Thoracic aorta (tissue), 2 donors: Measurements from ENCODE around the gene FBLN2. TPM values are rescaled to one million over a fixed set of nuclear protein-coding genes. Genes with fewer than 3 reads are reported as not detected.

ENCODE experiments used
- ATAC-seq: fragments of 150-250 bp; one replicate; pipeline ENCODE4 v1.8.0; 2017; ENCODE audit warnings: low read depth; ENCODE audit not compliant: insufficient number of reproducible peaks, low FRiP score
- DNase-seq: peaks from one replicate; pipeline ENCODE4 v3.0.0-alpha.2; 2020; ENCODE audit warnings: low spot score
- H3K27ac ChIP-seq, 2 donors: fragments of 200-600 bp; sonication (generic); 1 replicate in 1 of 2; 2 replicates in 1 of 2; pipeline ENCODE4 v1.5.1; 2016; ENCODE audit warnings: mild to moderate bottlenecking in 2 of 2, moderate library complexity in 2 of 2
- H3K27me3 ChIP-seq: fragments of 200-600 bp; sonication (generic); replicated peaks from 2 replicates; pipeline ENCODE4 v1.6.0; 2016; ENCODE audit warnings: mild to moderate bottlenecking; ENCODE audit not compliant: insufficient read depth
- H3K36me3 ChIP-seq: fragments of 200-600 bp; sonication (generic); one replicate; pipeline ENCODE4 v1.5.1; 2016
- H3K4me1 ChIP-seq, 2 donors: fragments of 200-600 bp; sonication (generic); 1 replicate in 1 of 2; 2 replicates in 1 of 2; pipeline versions ENCODE4 v1.5.1 to v1.6.0; 2016; ENCODE audit warnings: low read depth in 2 of 2, mild to moderate bottlenecking in 1 of 2; ENCODE audit not compliant: control insufficient read depth in 1 of 2
- H3K4me3 ChIP-seq: fragments of 200-600 bp; sonication (generic); 2 replicates; pipeline ENCODE4 v1.5.1; 2016; ENCODE audit warnings: mild to moderate bottlenecking
- H3K9me3 ChIP-seq: fragments of 200-600 bp; sonication (generic); 2 replicates; pipeline ENCODE4 v1.5.1; 2016
- total RNA-seq, 2 donors: library from RNA; depleted of rRNA; stranded (reverse); fragments of >200 nt; gene quantifications; one replicate each; pipeline versions ENCODE4 v1.1.0 to v1.2.3, GENCODE V29; 2016
- TF ChIP-seq, protein P1 (sequence below): fragments of 200-600 bp; sonication (generic); IDR thresholded peaks from one replicate; pipeline ENCODE4 v1.5.1; 2019; ENCODE audit warnings: antibody characterized with exemption

Gene FBLN2
- total RNA-seq, 2 donors from 2014 or later: 233 to 328 TPM

DNA sequence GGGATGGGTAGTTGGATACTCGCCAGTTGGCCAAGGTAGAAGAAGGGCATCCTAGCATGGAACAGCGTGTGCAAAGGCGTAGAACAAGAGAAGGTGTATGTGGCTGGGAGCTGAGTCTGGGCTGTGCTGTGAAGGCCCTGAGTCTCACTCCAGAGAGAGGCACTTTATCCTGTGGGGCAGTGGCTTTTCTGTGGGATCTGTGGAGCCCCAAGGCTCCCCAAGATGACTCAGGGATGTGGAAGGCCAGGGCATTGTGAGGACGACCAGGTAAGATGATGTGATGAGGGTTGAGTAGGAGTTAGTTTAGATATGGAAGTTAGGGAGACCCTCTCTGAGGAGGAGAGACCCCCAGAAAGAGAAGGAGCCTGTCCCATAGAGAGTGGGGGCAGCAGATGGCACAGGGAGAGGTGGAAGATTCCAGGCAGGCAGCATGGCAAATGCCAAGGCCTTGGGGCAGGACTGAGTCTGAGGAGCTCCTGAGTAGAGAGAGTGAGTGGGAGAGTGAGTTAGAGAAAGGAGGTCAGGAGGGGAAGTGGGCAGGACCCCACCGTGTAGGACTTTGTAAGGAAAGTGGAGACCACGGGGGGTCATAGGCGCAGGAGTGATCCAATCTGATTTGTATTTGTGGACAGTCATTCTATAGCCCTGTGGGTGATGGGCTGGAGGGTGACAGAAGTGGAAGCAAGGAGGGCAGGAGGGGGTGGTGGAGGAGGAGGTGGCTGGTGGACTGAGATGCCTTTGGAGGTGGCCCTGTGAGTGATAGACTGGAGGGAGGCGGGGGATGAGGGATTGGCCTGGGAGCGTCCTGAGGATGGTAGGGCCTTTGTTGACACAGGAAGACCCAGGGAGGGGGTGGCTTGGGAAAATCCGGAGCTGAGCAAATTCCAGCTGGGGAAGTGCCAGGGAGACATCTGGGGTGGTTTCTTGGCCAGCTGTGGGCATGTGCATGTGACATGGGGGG is 50.3 kb downstream of the FBLN2 start:
- no peaks in the 10 kb centered on the region for H3K4me1 ChIP-seq
- DNase-seq (no peak), ATAC-seq (no peak)
- TF ChIP-seq, protein P1, sequence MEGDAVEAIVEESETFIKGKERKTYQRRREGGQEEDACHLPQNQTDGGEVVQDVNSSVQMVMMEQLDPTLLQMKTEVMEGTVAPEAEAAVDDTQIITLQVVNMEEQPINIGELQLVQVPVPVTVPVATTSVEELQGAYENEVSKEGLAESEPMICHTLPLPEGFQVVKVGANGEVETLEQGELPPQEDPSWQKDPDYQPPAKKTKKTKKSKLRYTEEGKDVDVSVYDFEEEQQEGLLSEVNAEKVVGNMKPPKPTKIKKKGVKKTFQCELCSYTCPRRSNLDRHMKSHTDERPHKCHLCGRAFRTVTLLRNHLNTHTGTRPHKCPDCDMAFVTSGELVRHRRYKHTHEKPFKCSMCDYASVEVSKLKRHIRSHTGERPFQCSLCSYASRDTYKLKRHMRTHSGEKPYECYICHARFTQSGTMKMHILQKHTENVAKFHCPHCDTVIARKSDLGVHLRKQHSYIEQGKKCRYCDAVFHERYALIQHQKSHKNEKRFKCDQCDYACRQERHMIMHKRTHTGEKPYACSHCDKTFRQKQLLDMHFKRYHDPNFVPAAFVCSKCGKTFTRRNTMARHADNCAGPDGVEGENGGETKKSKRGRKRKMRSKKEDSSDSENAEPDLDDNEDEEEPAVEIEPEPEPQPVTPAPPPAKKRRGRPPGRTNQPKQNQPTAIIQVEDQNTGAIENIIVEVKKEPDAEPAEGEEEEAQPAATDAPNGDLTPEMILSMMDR: no peak
- H3K27ac ChIP-seq: no peak overlapping the region
- no peaks in the 10 kb centered on the region for H3K27me3 ChIP-seq
- no peaks in the 10 kb centered on the region for H3K36me3 ChIP-seq
- no peaks in the 10 kb centered on the region for H3K9me3 ChIP-seq
- no peak overlapping the region for H3K4me3 ChIP-seq

DNA sequence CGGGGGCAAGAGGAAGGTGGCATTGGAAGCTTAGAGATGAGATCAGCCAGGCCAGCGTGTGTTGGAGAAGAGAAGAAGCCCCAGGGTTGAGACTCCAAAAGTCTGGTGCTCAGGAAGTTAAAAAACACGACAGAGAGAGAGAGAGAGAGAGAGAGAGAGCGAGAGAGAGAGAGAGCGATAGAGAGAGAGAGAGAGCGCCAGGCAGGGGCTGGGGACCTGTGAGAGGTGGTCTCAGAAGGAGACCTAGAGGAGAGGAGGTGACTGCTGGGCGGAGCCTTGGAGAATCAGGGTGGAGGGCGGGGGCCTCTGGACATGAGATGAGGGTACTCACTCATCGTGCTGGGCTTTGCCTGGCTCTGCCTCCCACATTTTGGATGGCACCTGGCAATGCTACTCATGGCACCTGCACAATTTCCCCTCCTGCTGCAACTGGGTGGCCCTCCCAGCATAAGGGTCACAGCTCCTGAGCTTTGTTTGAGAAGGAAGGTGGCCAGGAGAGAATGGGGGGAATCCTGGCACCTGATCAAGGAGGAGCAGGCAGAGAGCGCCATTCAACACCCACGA is 51.0 kb downstream of the FBLN2 start:
- Histone ChIP-seq H3K27ac (no peak overlapping the region), H3K36me3 (no peaks in the 10 kb centered on the region), H3K4me1 (no peaks in the 10 kb centered on the region), H3K27me3 (no peaks in the 10 kb centered on the region), H3K4me3 (no peak overlapping the region), H3K9me3 (no peaks in the 10 kb centered on the region)
- ATAC-seq (no peak), DNase-seq (no peak)
- TF ChIP-seq, protein P1: no peak

DNA sequence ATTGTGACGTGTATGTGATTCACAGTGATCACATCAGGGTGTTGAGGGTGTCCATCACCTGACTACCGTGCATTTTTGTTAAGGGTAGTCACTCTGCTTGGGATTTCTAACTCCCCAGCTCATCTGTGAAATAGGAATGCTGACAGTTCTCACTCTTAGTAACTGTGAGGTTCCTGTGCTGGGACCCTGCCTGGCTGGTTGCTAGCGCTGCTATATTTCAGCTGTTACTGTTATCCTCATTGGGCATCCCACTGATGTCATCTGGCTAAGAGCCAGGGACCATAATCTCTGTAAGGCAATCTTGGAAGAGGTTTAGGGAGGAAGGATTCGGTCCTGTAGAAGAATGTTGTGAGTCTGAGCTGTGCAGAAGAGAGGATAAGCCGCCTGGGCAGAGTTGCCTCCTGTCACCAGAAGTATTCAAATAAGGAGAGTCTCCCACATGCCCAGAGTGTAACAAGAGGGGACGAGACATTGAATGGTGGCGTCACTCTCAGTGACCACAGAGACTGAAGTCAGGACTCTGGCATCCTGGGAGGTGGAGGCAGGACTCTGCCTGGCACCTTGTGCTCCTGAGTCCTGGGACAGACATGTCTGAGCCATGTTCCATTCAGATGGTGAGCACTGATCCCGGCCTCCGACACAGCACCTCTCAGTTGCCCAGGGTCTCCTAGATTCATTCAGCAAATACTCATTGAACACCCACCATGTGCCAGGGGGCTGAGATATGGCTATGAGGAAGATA is 52.2 kb downstream of the FBLN2 start:
- Histone ChIP-seq H3K4me1 (no peaks in the 10 kb centered on the region), H3K36me3 (no peaks in the 10 kb centered on the region), H3K4me3 (no peak overlapping the region), H3K9me3 (no peaks in the 10 kb centered on the region), H3K27ac (no peak overlapping the region), H3K27me3 (no peaks in the 10 kb centered on the region)
- TF ChIP-seq, protein P1: no peak
- no peak for ATAC-seq
- DNase-seq: no peak

DNA sequence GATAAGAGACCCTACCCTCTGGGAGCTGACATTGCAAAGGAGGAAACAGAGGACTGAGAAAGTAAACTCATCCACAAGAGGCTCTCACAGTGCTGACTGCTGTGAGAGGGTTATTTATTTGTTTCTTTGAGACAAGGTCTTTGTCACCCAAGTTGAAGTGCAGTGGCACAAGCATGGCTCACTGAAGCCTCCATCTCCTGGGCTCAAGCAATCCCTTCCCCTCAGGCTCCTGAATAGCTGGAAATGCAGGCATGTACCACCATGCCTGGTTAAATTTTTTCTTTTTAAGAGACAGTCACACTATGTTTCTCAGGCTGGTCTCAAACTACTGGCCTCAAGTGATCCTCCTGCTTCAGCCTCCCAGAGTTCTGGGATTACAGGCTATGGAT is 52.8 kb downstream of the FBLN2 start:
- Histone ChIP-seq H3K9me3 (no peaks in the 10 kb centered on the region), H3K27me3 (no peaks in the 10 kb centered on the region), H3K4me1 (no peaks in the 10 kb centered on the region), H3K4me3 (no peak overlapping the region), H3K36me3 (no peaks in the 10 kb centered on the region), H3K27ac (no peak overlapping the region)
- TF ChIP-seq, protein P1: no peak
- ATAC-seq (no peak), DNase-seq (no peak)

DNA sequence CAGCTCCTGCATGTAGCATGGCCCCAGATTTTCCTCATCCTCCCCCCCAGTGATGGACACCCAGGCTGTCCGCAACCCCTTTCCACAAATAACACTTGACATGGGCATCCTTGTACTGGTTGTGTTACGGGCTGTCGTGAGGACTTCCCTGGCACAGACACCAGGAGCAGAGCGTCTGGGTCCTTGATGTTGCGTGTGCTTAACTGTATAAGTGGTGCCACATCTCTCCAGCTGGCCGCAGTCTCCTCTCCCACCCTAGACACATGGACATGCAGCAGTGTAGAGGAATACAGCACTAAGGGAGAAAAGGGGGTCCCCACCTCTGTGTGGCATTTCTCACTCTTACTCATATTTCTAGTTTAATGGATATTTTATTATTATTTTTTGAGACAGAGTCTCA is 56.6 kb downstream of the FBLN2 start:
- Histone ChIP-seq H3K4me3 (no peak overlapping the region), H3K4me1 (no peaks in the 10 kb centered on the region), H3K9me3 (no peaks in the 10 kb centered on the region), H3K27me3 (no peaks in the 10 kb centered on the region), H3K36me3 (no peaks in the 10 kb centered on the region), H3K27ac (no peak overlapping the region)
- TF ChIP-seq, protein P1: no peak
- no peak for DNase-seq
- ATAC-seq: no peak
